Measurements from ENCODE around the gene M1AP.

- TF ChIP-seq, protein P1, sequence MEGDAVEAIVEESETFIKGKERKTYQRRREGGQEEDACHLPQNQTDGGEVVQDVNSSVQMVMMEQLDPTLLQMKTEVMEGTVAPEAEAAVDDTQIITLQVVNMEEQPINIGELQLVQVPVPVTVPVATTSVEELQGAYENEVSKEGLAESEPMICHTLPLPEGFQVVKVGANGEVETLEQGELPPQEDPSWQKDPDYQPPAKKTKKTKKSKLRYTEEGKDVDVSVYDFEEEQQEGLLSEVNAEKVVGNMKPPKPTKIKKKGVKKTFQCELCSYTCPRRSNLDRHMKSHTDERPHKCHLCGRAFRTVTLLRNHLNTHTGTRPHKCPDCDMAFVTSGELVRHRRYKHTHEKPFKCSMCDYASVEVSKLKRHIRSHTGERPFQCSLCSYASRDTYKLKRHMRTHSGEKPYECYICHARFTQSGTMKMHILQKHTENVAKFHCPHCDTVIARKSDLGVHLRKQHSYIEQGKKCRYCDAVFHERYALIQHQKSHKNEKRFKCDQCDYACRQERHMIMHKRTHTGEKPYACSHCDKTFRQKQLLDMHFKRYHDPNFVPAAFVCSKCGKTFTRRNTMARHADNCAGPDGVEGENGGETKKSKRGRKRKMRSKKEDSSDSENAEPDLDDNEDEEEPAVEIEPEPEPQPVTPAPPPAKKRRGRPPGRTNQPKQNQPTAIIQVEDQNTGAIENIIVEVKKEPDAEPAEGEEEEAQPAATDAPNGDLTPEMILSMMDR (IDR thresholded peaks at IDR 0.05), result no peak
- no peak for TF ChIP-seq EP300 (IDR thresholded peaks at IDR 0.05)
- no peak for TF ChIP-seq POLR2A (IDR thresholded peaks at IDR 0.05)
- TF ChIP-seq POLR2AphosphoS5 (IDR thresholded peaks at IDR 0.05), result no peak
Measured at GRCh38 chr2:74588664-74589063, 59.5 kb downstream of the M1AP start.
